HepG2 (cell line): Measurements from ENCODE around the gene EOLA1. TPM values are rescaled to one million over a fixed set of nuclear protein-coding genes. Genes with fewer than 3 reads are reported as not detected.
"Not testable (repeated sequence)": the region's sequence is repeated elsewhere in the genome, so short reads cannot be mapped to it uniquely, and the experiment has no call there.

Source experiments
- ATAC-seq: fragments of 200-7000 bp; cut with Tn5 transposase; 3 replicates; pipeline ENCODE4 v1.9.1; 2020; ENCODE audit warnings: mild to moderate bottlenecking, moderate library complexity
- BruUV-seq: library from RNA; stranded (reverse); fragments of 400-500 nt; replicated peaks from 2 replicates; lab custom pipeline; 2021; lab: Mats Ljungman, UMichigan
- CTCF ChIA-PET: fragments of 300-600 bp; formaldehyde crosslinking; extraction: SDS; loops from one replicate; lab custom pipeline; 2021; ENCODE audit warnings: low total read pairs, inconsistent platforms, low intra/inter-chr PET ratio; lab: Yijun Ruan, JAX
- POLR2A ChIA-PET: fragments of 350-600 bp; sonication (Branson Sonifier 250); formaldehyde crosslinking; loops from one replicate; lab custom pipeline; 2020; ENCODE audit warnings: antibody characterized with exemption, inconsistent platforms; lab: Yijun Ruan, JAX
- DNase-seq: peaks from one replicate; pipeline ENCODE4 v3.0.0-alpha.2; 2015; ENCODE audit warnings: low spot score
- FAIRE-seq: peaks from 3 replicates; lab custom pipeline; 2011; peaks lifted over from hg19 to GRCh38; lab: Jason Lieb, UNC
- H2AFZ ChIP-seq: one replicate; pipeline ENCODE4 v1.6.1; 2011; ENCODE audit warnings: low read length, inconsistent platforms
- H3K27ac ChIP-seq: fragments of 300-600 bp; 3 replicates; pipeline ENCODE4 v1.8.0; 2011; ENCODE audit warnings: mixed run types, mild to moderate bottlenecking, mixed read lengths, low read length, inconsistent platforms; ENCODE audit not compliant: insufficient read depth; ENCODE audit errors: extremely low read length
- H3K27me3 ChIP-seq, 2 experiments: fragments of 200-600 bp in 1 of 2; 2 replicates in 1 of 2; 3 replicates in 1 of 2; pipeline versions ENCODE4 v1.6.0 to v1.8.0; 2011; ENCODE audit warnings: low read length in 2 of 2, mild to moderate bottlenecking in 2 of 2, moderate library complexity in 2 of 2, inconsistent platforms in 1 of 2; ENCODE audit not compliant: insufficient read depth in 2 of 2, control insufficient read depth in 1 of 2
- H3K36me3 ChIP-seq, 2 experiments: fragments of 200-600 bp in 1 of 2; replicated peaks in 1 of 2; 2 replicates in 1 of 2; 3 replicates in 1 of 2; pipeline versions ENCODE4 v1.5.1 to v1.8.0; 2011; ENCODE audit warnings: low read length in 2 of 2, inconsistent platforms in 1 of 2; ENCODE audit not compliant: insufficient read depth in 2 of 2, control insufficient read depth in 1 of 2
- H3K4me1 ChIP-seq: 2 replicates; pipeline ENCODE4 v1.5.1; 2012; ENCODE audit warnings: low read length, inconsistent platforms; ENCODE audit not compliant: insufficient read depth
- H3K4me2 ChIP-seq: 2 replicates; pipeline ENCODE4 v1.6.0; 2011; ENCODE audit warnings: low read depth, low read length, inconsistent platforms
- H3K4me3 ChIP-seq, 3 experiments: fragments of 200-600 bp in 1 of 3; sonication (generic), shearing (Covaris generic) in 1 of 3; replicated peaks in 1 of 3; 2 replicates each; pipeline ENCODE4 v1.5.1; 2011 to 2016; ENCODE audit warnings: low read length in 3 of 3, inconsistent platforms in 2 of 3, low read depth in 2 of 3, mild to moderate bottlenecking in 2 of 3, control low read depth in 1 of 3, mixed read lengths in 1 of 3; ENCODE audit not compliant: insufficient read depth in 1 of 3
- H3K79me2 ChIP-seq: one replicate; pipeline ENCODE4 v1.6.1; 2011; ENCODE audit warnings: low read length, inconsistent platforms; ENCODE audit not compliant: insufficient read depth
- H3K9ac ChIP-seq: 2 replicates; pipeline ENCODE4 v1.6.0; 2011; ENCODE audit warnings: mild to moderate bottlenecking, low read depth, low read length, inconsistent platforms; ENCODE audit not compliant: insufficient read depth
- H3K9me3 ChIP-seq: 2 replicates; pipeline ENCODE4 v1.5.1; 2012; ENCODE audit warnings: mild to moderate bottlenecking, low read length
- H4K20me1 ChIP-seq: 2 replicates; pipeline ENCODE4 v1.6.0; 2011; ENCODE audit warnings: inconsistent platforms, mild to moderate bottlenecking, low read length, moderate library complexity; ENCODE audit not compliant: insufficient read depth
- MAFK ChIP-seq, 2 experiments: IDR thresholded peaks in 1 of 2; conservative IDR thresholded peaks in 1 of 2; 2 replicates each; pipeline ENCODE4 v1.6.1; 2011; ENCODE audit warnings: improper control_type of control experiment in 2 of 2, low read length in 2 of 2
- WGBS: methylation state at CpG from one replicate; pipeline ENCODE4 v1.1.6; 2017; ENCODE audit warnings: low lambda C conversion rate; 5-methylcytosine and 5-hydroxymethylcytosine counted together
- in situ Hi-C: cut with HindIII; loops from 2 replicates; pipeline ENCODE4 v1.10.0; 2017; ENCODE audit warnings: low pct_unique_long_range_greater_than_20kb; ENCODE audit not compliant: extremely low pct_ligation_motif_present
- intact Hi-C: fragments of 100-400 bp; cut with micrococcal nuclease; formaldehyde crosslinking; loops from one replicate; pipeline ENCODE4 v1.10.0; 2022; ENCODE audit not compliant: unreplicated experiment
- polyA plus RNA-seq, 8 experiments: library from polyadenylated mRNA; depleted of rRNA in 3 of 8; stranded (reverse) in 7 of 8; unstranded in 1 of 8; fragments of >200 nt; fragmentation: Illumina TruSeq in 4 of 8; extraction: Trizol in 4 of 8; gene quantifications; 2 replicates each; pipeline versions ENCODE4 v1.2.1 to v1.2.3, GENCODE V29; 2011 to 2016; ENCODE audit warnings: low read depth in 4 of 8, missing spikeins in 1 of 8, mixed read lengths in 1 of 8; ENCODE audit not compliant: insufficient read depth in 1 of 8
- total RNA-seq, 5 experiments: library from RNA; depleted of rRNA; stranded (reverse); fragments of >200 nt; fragmentation: Illumina TruSeq; extraction: Trizol; gene quantifications; 2 replicates each; pipeline ENCODE4 v1.2.3, GENCODE V29; 2016; ENCODE audit warnings: low read depth in 1 of 5

Gene EOLA1
- total and polyA plus RNA-seq, 2 of the 13 experiments (the other 11 are each of a cell fraction or from before 2014, with no cell fraction given) = 6.5 to 9.6 TPM

- peak; percentile 19 to 63; a peak in 2 of 4 replicates for TF ChIP-seq MAFK (conservative IDR thresholded peaks at IDR 0.05 in 1 of 2, IDR thresholded peaks at IDR 0.05 in 1 of 2; ENCODE audit: low read length in 2 of 2)
Observed at GRCh38 chrX:149572743-149573142, 31.9 kb downstream of the EOLA1 start (continued).

DNA sequence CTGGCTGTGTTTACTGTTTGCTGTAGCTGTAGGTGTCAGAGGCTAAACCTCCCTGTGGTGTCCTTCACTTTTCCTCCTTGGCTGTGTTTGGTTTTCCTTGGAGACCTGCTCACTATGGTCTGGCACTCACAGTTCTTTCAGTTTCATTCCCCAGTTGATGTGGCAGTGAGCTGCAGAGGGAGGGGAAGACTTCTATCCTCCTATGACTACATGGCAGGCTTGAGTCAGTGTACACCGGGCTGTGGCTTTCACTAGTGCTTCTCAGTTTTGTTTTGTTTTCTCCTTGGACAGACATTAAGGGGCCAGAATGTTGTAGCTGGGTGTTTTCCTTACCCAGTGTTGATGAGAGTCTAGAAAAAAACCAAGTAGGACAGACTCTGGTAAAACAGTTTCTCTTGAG is 32.6 kb downstream of the EOLA1 start:
- intact Hi-C loops, H3K9ac ChIP-seq, H4K20me1 ChIP-seq, H3K4me1 ChIP-seq, H3K4me3 ChIP-seq, CTCF ChIA-PET, H3K27me3 ChIP-seq, ATAC-seq, BruUV-seq, FAIRE-seq, H3K36me3 ChIP-seq, in situ Hi-C loops, H3K4me2 ChIP-seq, H3K79me2 ChIP-seq, DNase-seq, H3K27ac ChIP-seq, H3K9me3 ChIP-seq, POLR2A ChIA-PET, H2AFZ ChIP-seq: not testable (repeated sequence)
- no CpG with 5 or more reads among the region's 1 CpG for WGBS

- in situ Hi-C loops, intact Hi-C loops, DNase-seq, ATAC-seq, BruUV-seq, H3K9ac ChIP-seq, H3K27ac ChIP-seq, H3K4me3 ChIP-seq, H3K27me3 ChIP-seq, H3K4me2 ChIP-seq, CTCF ChIA-PET, FAIRE-seq, POLR2A ChIA-PET, H4K20me1 ChIP-seq, H3K79me2 ChIP-seq, H2AFZ ChIP-seq, H3K4me1 ChIP-seq, H3K36me3 ChIP-seq, H3K9me3 ChIP-seq: not testable (repeated sequence)
- no CpG with 5 or more reads among the region's 17 CpGs for WGBS
Observed at GRCh38 chrX:149585631-149586030, 44.8 kb downstream of the EOLA1 start.

DNA sequence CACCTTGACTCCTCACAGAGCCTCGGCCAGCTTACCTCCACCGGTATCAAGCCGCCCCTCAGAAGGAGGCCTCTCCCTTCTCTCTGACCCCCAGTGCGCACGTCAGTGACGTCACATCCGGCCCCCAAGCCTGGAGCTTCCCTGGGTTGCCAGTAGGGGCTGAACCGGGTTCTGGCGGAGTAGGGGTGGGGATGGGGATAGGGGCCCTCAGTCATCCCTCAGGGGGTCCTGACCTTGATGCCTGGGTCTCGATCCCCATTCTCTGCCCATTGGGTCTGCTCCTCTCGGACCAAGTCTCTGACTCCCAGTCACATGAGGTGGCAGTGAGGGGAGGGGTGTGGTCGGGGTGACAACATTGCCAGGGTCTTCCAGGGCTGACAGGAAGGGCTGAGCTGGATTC is 46.5 kb downstream of the EOLA1 start, which contains the start of gene MAGEA9B:
Gene MAGEA9B, minus strand, starts transcription at position 101 of the 400 bp plus-strand sequence. CDS start 4,280 bp downstream, outside the sequence.
- H3K4me3 ChIP-seq, H2AFZ ChIP-seq, POLR2A ChIA-PET, H3K9me3 ChIP-seq, FAIRE-seq, ATAC-seq, in situ Hi-C loops, DNase-seq, H3K9ac ChIP-seq, H3K4me2 ChIP-seq, H3K27me3 ChIP-seq, intact Hi-C loops, BruUV-seq, CTCF ChIA-PET, H3K27ac ChIP-seq, H3K79me2 ChIP-seq, H3K36me3 ChIP-seq, H4K20me1 ChIP-seq, H3K4me1 ChIP-seq: not testable (repeated sequence)
- no CpG with 5 or more reads among the region's 12 CpGs for WGBS

GRCh38 chrX:149590993-149591392 is 50.2 kb downstream of the EOLA1 start:
- H3K4me3 ChIP-seq, H4K20me1 ChIP-seq, H3K9me3 ChIP-seq, H3K27me3 ChIP-seq, DNase-seq, H3K36me3 ChIP-seq, CTCF ChIA-PET, intact Hi-C loops, H3K79me2 ChIP-seq, in situ Hi-C loops, FAIRE-seq, H2AFZ ChIP-seq, H3K4me1 ChIP-seq, POLR2A ChIA-PET, H3K4me2 ChIP-seq, BruUV-seq, H3K9ac ChIP-seq, H3K27ac ChIP-seq: not testable (repeated sequence)
- peak; percentile 52; the same call in 2 of the 3 replicates for ATAC-seq
- no CpG with 5 or more reads among the region's 7 CpGs for WGBS
